BE2C (cell line): ENCODE data around the gene CAPN13.

Source experiments
- DNase-seq: peaks from one replicate; pipeline ENCODE4 v3.0.0-alpha.2; 2020
- H3K27me3 ChIP-seq: fragments of 250-450 bp; sonication (Bioruptor Pico); 2 replicates; pipeline ENCODE4 v1.5.1; 2020; ENCODE audit warnings: mild to moderate bottlenecking
- H3K36me3 ChIP-seq: fragments of 250-450 bp; sonication (Bioruptor Pico); 2 replicates; pipeline ENCODE4 v1.5.1; 2020; ENCODE audit warnings: mild to moderate bottlenecking
- H3K4me1 ChIP-seq: fragments of 250-450 bp; sonication (Bioruptor Pico); 2 replicates; pipeline ENCODE4 v1.5.1; 2020
- H3K4me3 ChIP-seq: 2 replicates; pipeline ENCODE4 v1.5.1; 2011; ENCODE audit warnings: low read depth, low read length
- H3K9me3 ChIP-seq: fragments of 250-450 bp; sonication (Bioruptor Pico); 2 replicates; pipeline ENCODE4 v1.5.1; 2020
- CTCF ChIP-seq: IDR thresholded peaks from 2 replicates; pipeline ENCODE4 v1.5.1; 2012; ENCODE audit warnings: mild to moderate bottlenecking, low read depth, low read length

CAPN13 gene

GRCh38 chr2:30769891-30770462, 37.3 kb downstream of the CAPN13 start:
- no peak for DNase-seq
- no peaks in the 10 kb centered on the region for H3K4me1 ChIP-seq
- no peaks in the 10 kb centered on the region for H3K27me3 ChIP-seq
- no peaks in the 10 kb centered on the region for H3K9me3 ChIP-seq
- TF ChIP-seq CTCF = no peak
- H3K36me3 ChIP-seq = no peaks in the 10 kb centered on the region
- no peak overlapping the region for H3K4me3 ChIP-seq

GRCh38 chr2:30769481-30769780, 37.8 kb downstream of the CAPN13 start:
- H3K4me1 ChIP-seq = no peaks in the 10 kb centered on the region
- DNase-seq = no peak
- H3K4me3 ChIP-seq = no peak overlapping the region
- no peaks in the 10 kb centered on the region for H3K36me3 ChIP-seq
- no peaks in the 10 kb centered on the region for H3K27me3 ChIP-seq
- TF ChIP-seq CTCF = no peak
- no peaks in the 10 kb centered on the region for H3K9me3 ChIP-seq

GRCh38 chr2:30768708-30769480, 38.4 kb downstream of the CAPN13 start:
- Histone ChIP-seq H3K9me3 (no peaks in the 10 kb centered on the region), H3K36me3 (no peaks in the 10 kb centered on the region), H3K4me1 (no peaks in the 10 kb centered on the region), H3K27me3 (no peaks in the 10 kb centered on the region), H3K4me3 (no peak overlapping the region)
- DNase-seq = no peak
- no peak for TF ChIP-seq CTCF

GRCh38 chr2:30768036-30768686, 39.1 kb downstream of the CAPN13 start:
- H3K4me1 ChIP-seq = no peaks in the 10 kb centered on the region
- no peaks in the 10 kb centered on the region for H3K36me3 ChIP-seq
- H3K27me3 ChIP-seq = no peaks in the 10 kb centered on the region
- no peak for DNase-seq
- no peaks in the 10 kb centered on the region for H3K9me3 ChIP-seq
- TF ChIP-seq CTCF = no peak
- no peak overlapping the region for H3K4me3 ChIP-seq

- no peaks in the 10 kb centered on the region for H3K27me3 ChIP-seq
- no peaks in the 10 kb centered on the region for H3K9me3 ChIP-seq
- TF ChIP-seq CTCF = no peak
- no peak for DNase-seq
- H3K4me1 ChIP-seq = no peaks in the 10 kb centered on the region
- no peaks in the 10 kb centered on the region for H3K36me3 ChIP-seq
- no peak overlapping the region for H3K4me3 ChIP-seq
Observed at GRCh38 chr2:30766666-30767065, 40.6 kb downstream of the CAPN13 start.

- H3K4me3 ChIP-seq = no peak overlapping the region
- H3K36me3 ChIP-seq = no peaks in the 10 kb centered on the region
- TF ChIP-seq CTCF = no peak
- DNase-seq = no peak
- no peaks in the 10 kb centered on the region for H3K9me3 ChIP-seq
- H3K4me1 ChIP-seq = no peaks in the 10 kb centered on the region
- H3K27me3 ChIP-seq = no peaks in the 10 kb centered on the region
Observed at GRCh38 chr2:30765876-30766470, 41.3 kb downstream of the CAPN13 start.
